ENCODE measurements around the gene SMURF1.

Gene SMURF1

DNA sequence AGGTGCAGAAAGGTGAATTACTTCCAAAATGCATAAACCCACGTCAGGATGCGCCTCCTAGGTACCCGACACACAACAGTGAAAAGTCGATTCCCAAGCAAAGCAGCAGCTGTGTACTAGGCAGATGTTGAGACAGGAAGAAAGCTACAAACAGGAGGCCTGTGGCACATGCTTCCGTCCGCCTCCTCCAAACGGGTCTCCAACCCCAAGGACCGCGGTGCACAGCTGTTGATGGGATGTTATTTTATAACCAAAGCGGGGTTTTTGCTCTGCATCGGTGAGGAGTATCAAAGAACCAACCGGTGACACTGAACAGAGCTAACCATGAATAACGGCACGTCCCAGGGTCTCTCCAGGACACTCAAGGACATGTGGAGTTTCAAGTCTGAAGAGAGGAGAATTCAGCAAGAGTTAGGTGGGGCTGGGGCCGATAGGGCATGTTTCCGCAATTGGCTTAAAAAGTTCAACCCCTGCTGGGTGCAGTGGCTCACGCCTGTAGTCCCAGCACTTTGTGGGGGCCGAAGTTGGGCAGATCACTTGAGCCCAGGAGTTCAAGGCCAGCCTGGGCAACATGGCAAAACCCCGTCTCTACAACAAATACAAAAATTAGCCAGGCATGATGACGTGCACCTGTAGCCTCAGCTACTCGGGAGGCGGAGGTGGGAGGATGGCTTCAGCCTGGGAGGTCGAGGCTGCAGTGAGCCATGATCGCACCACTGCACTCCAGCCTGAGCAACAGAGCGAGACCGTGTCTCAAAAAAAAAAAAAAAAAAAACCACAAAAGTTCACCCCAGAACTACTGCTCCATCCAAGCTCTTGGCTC, 108.0 kb downstream of the SMURF1 start:
- intact Hi-C loops (cut with DNase I): loop anchor here (10.0 kb wide), 1 partner anchor 111 kb away; no protein-coding TSS in a partner anchor
- DNase-seq: peak in 2 of 10 donors; percentile 68 to 79

- intact Hi-C loops (cut with DNase I): loop anchor here (10.0 kb wide), 1 partner anchor 110 kb away; no protein-coding TSS in a partner anchor
- peak in 2 of 10 donors; percentile 48 to 60 for DNase-seq
These were observed 108.8 kb downstream of the SMURF1 start for GRCh38 chr7:99034932-99035722.

GRCh38 chr7:99033765-99034164, 110.1 kb downstream of the SMURF1 start:
- peak in 2 of 10 donors; percentile 63 to 68 for DNase-seq
- intact Hi-C loops (cut with DNase I): loop anchor here (10.0 kb wide), 1 partner anchor 109 kb away; no protein-coding TSS in a partner anchor

- peak in 2 of 10 donors; percentile 70 to 82 for DNase-seq
- intact Hi-C loops (cut with DNase I): loop anchor here (10.0 kb wide), 1 partner anchor 108 kb away; no protein-coding TSS in a partner anchor
These were observed 111.0 kb downstream of the SMURF1 start for GRCh38 chr7:99032928-99033327.

- intact Hi-C loops (cut with DNase I): loop anchor here (10.0 kb wide), 1 partner anchor 107 kb away; no protein-coding TSS in a partner anchor
These were observed 112.4 kb downstream of the SMURF1 start for GRCh38 chr7:99031496-99031895.

GRCh38 chr7:99030951-99031350, 113.0 kb downstream of the SMURF1 start:
- DNase-seq: peak in 1 of 10 donors; percentile 6
- intact Hi-C loops (cut with DNase I): loop anchor here (10.0 kb wide), 1 partner anchor 106 kb away; no protein-coding TSS in a partner anchor

More at GRCh38 chr7:99031496-99031895, 112.4 kb downstream of the SMURF1 start:
- DNase-seq: peak in 1 of 10 donors; percentile 5

DNA sequence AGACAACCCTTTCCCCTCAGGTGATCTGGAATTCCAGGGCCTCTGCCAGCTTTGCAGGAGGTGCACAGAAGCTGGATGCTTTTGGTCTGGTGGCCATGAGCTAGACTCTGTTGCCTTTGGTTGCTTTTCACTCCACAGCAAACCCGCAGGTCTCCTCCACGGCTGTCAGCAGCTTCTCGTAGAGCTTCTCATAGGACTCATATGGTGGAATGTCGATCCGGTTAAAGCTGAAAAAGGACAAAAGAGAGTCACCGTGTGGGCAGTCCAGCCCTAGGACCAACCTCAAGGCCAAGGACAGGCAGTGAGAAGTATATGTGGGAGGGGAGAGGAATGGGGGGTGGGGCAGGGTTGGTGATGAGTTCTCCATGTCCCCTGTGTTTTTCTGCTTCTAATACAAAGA, 113.5 kb downstream of the SMURF1 start:
- no peak for DNase-seq
- intact Hi-C loops (cut with DNase I): loop anchor here (10.0 kb wide), 1 partner anchor 106 kb away; no protein-coding TSS in a partner anchor

- no peak for DNase-seq
- intact Hi-C loops (cut with DNase I): loop anchor here (10.0 kb wide), 1 partner anchor 105 kb away; no protein-coding TSS in a partner anchor
These were observed 114.2 kb downstream of the SMURF1 start for GRCh38 chr7:99029466-99030435.

GRCh38 chr7:99028261-99028973, 115.5 kb downstream of the SMURF1 start:
- intact Hi-C loops (cut with DNase I): no loop called here
- DNase-seq: peak in 2 of 10 donors; percentile 62 to 67

DNA sequence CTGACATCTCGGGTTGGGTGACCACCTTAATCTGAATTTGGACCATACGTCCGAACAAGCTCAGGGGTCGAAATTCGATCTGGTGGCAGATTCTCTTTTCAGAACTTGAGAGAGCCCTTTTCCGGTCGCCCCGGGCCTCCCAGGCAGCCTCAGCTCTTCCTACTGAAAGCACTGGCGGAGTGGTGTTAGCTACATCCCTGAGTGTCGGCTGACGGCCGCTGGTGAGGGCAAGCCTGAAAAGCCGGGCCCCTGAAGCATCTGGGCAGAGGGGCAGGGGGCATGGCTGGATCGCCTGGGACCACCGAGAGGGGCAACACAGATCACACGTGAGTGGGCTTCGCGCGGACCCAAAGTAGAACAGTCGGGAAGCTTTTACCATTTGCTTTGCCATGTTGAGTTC, 116.1 kb downstream of the SMURF1 start:
- intact Hi-C loops (cut with DNase I): no loop called here
- DNase-seq: peak in 4 of 10 donors; percentile 5 to 83 (median 62)

- intact Hi-C loops (cut with DNase I): no loop called here
- no peak for DNase-seq
These were observed 116.7 kb downstream of the SMURF1 start for GRCh38 chr7:99027241-99027640.

GRCh38 chr7:99024066-99024465, 119.8 kb downstream of the SMURF1 start:
- no peak for DNase-seq
- intact Hi-C loops (cut with DNase I): no loop called here

DNA sequence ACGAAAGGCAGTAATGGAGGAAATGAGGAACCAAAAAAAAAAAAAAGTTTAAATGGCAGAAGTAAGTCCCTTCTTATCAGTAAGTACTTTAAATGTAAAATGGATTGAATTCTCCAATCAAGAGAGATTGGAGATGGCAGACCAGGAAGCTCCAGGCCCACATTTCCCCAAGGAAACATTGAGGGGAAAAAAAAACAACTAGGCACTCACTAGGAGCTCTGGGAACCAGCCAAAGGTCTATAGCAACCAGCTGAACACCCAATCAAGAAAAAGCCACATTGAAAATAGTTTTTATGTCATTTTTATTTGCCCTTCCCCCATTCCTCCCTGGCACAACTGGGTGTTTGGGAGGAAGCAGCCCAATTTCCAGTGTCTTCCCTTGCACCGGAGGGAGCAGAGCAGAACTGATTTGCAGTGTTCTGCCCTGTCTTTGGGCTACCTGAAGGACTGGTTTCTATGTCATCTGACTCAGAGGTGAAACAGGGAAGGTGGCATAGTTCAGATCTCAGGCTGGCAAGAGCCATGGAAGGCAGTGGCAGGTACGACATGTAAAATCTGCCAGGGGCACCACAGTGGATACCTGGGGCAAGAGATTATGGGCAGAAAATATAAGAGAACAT, 121.9 kb downstream of the SMURF1 start:
- intact Hi-C loops (cut with DNase I): no loop called here

GRCh38 chr7:99020413-99020715, 123.5 kb downstream of the SMURF1 start:
- intact Hi-C loops (cut with DNase I): no loop called here
- no peak for DNase-seq

More for the DNA sequence above, 121.9 kb downstream of the SMURF1 start:
- DNase-seq: no peak

- DNase-seq: peak in 1 of 10 donors; percentile 0
- intact Hi-C loops (cut with DNase I): no loop called here
These were observed 124.1 kb downstream of the SMURF1 start for GRCh38 chr7:99019523-99020412.

GRCh38 chr7:99016196-99016595, 127.7 kb downstream of the SMURF1 start:
- intact Hi-C loops (cut with DNase I): no loop called here
- no peak for DNase-seq

DNA sequence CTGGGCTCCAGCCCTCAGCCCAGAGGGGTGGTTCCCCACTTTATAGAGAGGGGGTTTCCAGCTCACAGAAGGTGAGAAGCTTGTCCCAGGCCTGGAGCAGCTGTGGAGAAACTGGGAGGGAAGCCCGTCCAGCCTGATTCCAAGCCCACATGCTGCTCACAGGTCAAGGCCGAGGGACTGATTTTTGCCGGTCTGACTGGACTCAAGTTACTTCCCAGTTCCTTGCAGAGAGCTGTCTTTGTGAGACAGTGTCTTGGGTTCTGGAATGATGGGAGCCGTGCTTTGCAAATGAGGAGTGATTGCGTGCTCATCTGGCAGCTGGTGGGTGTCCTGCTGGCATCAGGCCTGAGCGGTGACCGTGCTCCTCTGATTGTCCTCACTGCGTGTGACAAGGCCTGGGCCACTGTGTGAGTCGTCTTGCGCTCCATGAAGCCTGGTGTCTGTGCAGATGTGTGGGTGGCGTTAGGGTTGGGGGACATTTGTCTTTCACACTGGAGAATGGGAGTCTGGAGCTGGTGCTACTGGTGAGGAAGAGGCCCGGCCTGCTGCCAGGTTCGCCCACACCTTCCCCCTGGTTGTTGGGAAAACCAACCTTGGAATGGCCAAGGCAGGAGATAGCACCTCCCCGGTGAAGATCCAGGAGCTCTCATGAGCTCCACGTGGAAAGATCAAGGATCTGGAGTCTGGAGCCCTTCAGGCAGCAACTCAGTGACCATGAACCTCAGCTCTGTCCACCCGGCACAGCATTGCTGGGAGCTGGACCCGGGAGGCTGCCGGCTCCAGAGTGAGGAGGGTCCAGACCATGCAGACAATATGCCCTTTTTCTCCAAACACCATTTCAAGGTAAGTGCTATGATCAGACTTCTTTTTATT, 129.6 kb downstream of the SMURF1 start:
- intact Hi-C loops (cut with DNase I): no loop called here
- peak in 1 of 10 donors; percentile 71 for DNase-seq

All from posterior cingulate gyrus (tissue), 11 donors.